Glutamatergic neuron (in vitro differentiated cells): ENCODE results near the gene NCR2. TPM values are rescaled to one million over a fixed set of nuclear protein-coding genes. Genes with fewer than 3 reads are reported as not detected.

Experiments used
- DNase-seq: peaks from one replicate; pipeline ENCODE4 v3.0.0; 2022
- H3K27ac Mint-ChIP-seq: one replicate; pipeline ENCODE4 v1.8.0; 2020; ENCODE audit warnings: mild to moderate bottlenecking, mixed read lengths, inconsistent platforms; ENCODE audit not compliant: unreplicated experiment
- H3K27me3 Mint-ChIP-seq: one replicate; pipeline ENCODE4 v1.8.0; 2020; ENCODE audit warnings: mild to moderate bottlenecking, moderate library complexity, mixed read lengths, inconsistent platforms; ENCODE audit not compliant: unreplicated experiment
- H3K36me3 Mint-ChIP-seq: one replicate; pipeline ENCODE4 v1.8.0; 2020; ENCODE audit warnings: mild to moderate bottlenecking, mixed read lengths, inconsistent platforms; ENCODE audit not compliant: unreplicated experiment
- H3K4me1 Mint-ChIP-seq: one replicate; pipeline ENCODE4 v1.8.0; 2020; ENCODE audit warnings: mild to moderate bottlenecking, low read depth, mixed read lengths, inconsistent platforms; ENCODE audit not compliant: unreplicated experiment
- H3K4me3 Mint-ChIP-seq: one replicate; pipeline ENCODE4 v1.8.0; 2020; ENCODE audit warnings: mild to moderate bottlenecking, mixed read lengths, inconsistent platforms; ENCODE audit not compliant: unreplicated experiment
- H3K9me3 Mint-ChIP-seq: one replicate; pipeline ENCODE4 v1.8.0; 2020; ENCODE audit warnings: mild to moderate bottlenecking, moderate library complexity, mixed read lengths, inconsistent platforms; ENCODE audit not compliant: unreplicated experiment
- CTCF ChIP-seq: fragments of 200-600 bp; sonication (generic); IDR thresholded peaks from one replicate; pipeline ENCODE4 v1.5.0; 2021; ENCODE audit not compliant: partially characterized antibody, unreplicated experiment
- total RNA-seq: library from RNA; stranded (reverse); fragmentation: NEBNext Ultra II Directional; extraction: Animal tissue kit (Norgen Biotek cat#: 25700); gene quantifications from one replicate; pipeline ENCODE4 v1.2.1, GENCODE V29; 2021; ENCODE audit not compliant: unreplicated experiment

The NCR2 gene
- total RNA-seq, 1 donor from 2014 or later: not detected

GRCh38 chr6:41355952-41356351 lies 20.5 kb downstream of the NCR2 start:
- H3K27me3 Mint-ChIP-seq: peaks cover 2% of the 10 kb centered on the region
- H3K4me1 Mint-ChIP-seq: no peaks in the 10 kb centered on the region
- peaks cover 8% of the 10 kb centered on the region for H3K9me3 Mint-ChIP-seq
- no peak for DNase-seq
- H3K27ac Mint-ChIP-seq: no peak overlapping the region
- peaks cover 19% of the 10 kb centered on the region for H3K36me3 Mint-ChIP-seq
- no peak overlapping the region for H3K4me3 Mint-ChIP-seq
- TF ChIP-seq CTCF: no peak

GRCh38 chr6:41356825-41357224 lies 21.4 kb downstream of the NCR2 start:
- Mint-ChIP-seq H3K4me1 (no peaks in the 10 kb centered on the region), H3K36me3 (peaks cover 24% of the 10 kb centered on the region), H3K4me3 (no peak overlapping the region), H3K9me3 (peaks cover 9% of the 10 kb centered on the region), H3K27me3 (peaks cover 2% of the 10 kb centered on the region), H3K27ac (no peak overlapping the region)
- TF ChIP-seq CTCF: no peak
- no peak for DNase-seq

GRCh38 chr6:41358503-41358902 lies 23.1 kb downstream of the NCR2 start:
- H3K27ac Mint-ChIP-seq: no peak overlapping the region

GRCh38 chr6:41359617-41360313 lies 24.4 kb downstream of the NCR2 start:
- TF ChIP-seq CTCF: no peak
- Mint-ChIP-seq H3K4me3 (no peak overlapping the region), H3K9me3 (peaks cover 9% of the 10 kb centered on the region), H3K4me1 (no peaks in the 10 kb centered on the region), H3K27me3 (peaks cover 4% of the 10 kb centered on the region), H3K36me3 (peaks cover 27% of the 10 kb centered on the region), H3K27ac (no peak overlapping the region)
- no peak for DNase-seq

More at GRCh38 chr6:41358503-41358902, 23.1 kb downstream of the NCR2 start:
- Mint-ChIP-seq H3K4me1 (no peaks in the 10 kb centered on the region), H3K27me3 (peaks cover 3% of the 10 kb centered on the region), H3K36me3 (peaks cover 27% of the 10 kb centered on the region), H3K9me3 (peaks cover 9% of the 10 kb centered on the region), H3K4me3 (no peak overlapping the region)
- TF ChIP-seq CTCF: no peak
- DNase-seq: no peak

- no peaks in the 10 kb centered on the region for H3K4me1 Mint-ChIP-seq
- H3K27me3 Mint-ChIP-seq: peaks cover 4% of the 10 kb centered on the region
- H3K4me3 Mint-ChIP-seq: no peak overlapping the region
- H3K27ac Mint-ChIP-seq: no peak overlapping the region
- H3K9me3 Mint-ChIP-seq: peaks cover 9% of the 10 kb centered on the region
- no peak for DNase-seq
- TF ChIP-seq CTCF: no peak
- peaks cover 27% of the 10 kb centered on the region for H3K36me3 Mint-ChIP-seq
Observed at GRCh38 chr6:41360314-41360685, 24.9 kb downstream of the NCR2 start.
